CD1c-positive myeloid dendritic cell (primary cell): Measurements from ENCODE around the gene TMEM132C.
A peak's percentile ranks its signal among the peaks of the same experiment; 100 is the strongest.

Experiments used
- DNase-seq: peaks from one replicate; pipeline ENCODE4 v3.0.0-alpha.2; 2016; ENCODE audit errors: extremely low spot score

The TMEM132C gene

DNA sequence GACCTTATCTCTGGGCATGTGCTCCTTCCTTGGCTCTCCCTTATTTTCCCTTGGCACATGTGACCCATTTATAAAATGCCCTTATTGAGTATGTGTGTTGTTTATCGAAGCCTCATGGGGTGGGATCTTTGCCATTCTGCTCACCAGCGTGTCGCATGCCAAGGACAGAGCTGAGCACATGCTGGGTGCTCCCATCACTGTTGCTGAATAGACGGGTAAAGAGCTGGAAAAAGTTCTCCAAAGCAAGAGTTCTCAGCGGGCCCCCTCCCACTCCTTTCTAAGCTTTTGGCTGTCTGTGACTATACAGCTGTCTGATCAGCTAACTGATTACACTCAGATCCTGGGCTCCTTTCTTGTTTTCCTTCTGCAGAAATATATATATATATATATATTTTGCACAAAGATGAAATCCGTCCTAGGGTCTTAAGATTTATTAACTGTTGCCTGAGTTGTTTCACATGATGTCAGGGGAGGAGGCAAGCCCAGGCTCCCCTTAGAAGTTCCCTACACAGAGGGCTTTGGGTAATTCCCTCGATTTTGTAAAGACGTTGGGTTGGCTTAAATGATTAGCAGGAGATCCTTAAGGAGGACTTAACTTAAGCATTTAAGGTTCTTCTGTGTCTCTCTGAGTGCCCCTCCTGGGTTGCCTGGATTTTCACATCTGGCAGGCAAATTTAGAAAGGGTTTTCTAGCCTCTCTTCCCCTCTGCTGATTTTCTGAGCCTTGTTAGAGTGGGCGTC, 71.6 kb downstream of the TMEM132C start:
- DNase-seq: no peak

DNA sequence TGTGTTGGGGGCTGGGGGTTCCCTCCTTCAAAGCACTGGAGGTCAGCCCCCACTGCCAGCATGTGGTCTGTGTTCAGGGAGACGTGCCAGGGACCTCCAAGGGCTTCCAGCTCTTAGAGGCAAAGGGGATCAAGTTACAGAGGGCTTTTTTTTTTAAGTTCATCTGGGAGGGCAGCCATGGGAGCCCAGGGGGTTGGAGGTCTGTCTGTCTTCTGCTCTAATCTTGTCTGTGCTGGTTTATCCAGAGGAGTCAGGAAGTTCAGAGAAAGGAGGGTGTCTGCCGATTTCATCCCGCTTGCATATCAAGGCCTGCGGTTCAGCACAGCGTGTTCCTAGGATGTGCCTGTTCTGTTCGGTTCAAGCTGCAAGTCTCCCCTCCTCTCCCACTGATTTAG, 72.2 kb downstream of the TMEM132C start:
- no peak for DNase-seq

DNA sequence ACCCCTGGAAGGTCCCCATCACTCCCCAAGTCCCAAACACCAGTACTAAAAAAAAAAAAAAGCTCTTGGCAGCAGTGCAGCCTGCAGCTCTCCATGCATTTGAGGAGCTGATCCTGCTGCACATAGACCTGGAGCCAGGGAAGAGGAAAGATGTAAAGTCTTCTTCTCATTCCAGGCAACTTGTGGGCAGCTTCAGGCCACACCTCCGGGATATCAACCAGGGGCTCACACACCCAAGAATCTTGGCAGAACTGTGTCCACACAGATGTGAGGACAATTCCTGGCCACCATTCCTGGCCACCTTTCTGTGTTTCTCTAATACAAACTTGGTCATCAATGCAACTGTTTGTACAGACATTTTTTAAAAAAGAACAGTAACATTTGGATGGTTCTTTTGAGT, 72.7 kb downstream of the TMEM132C start:
- DNase-seq: no peak

DNA sequence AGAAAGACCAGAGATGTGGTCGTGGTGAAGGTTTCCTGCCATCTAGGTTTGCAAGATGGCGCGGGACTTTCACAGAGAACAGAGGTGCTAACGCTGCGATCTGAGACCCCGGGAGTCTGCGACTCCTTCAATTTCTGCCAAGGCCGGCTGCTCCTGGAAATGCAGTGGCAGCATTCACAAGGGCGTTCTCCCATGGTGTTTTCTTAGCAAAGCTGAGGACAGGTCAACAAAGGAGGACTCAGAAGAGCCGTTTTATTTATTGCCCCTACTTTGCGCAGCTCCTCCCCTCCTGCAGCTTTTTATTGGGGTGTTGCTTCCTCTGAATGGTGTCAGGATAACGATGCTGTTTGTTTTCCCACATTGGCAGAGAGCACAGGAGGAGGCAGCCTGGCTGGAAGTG, 86.3 kb downstream of the TMEM132C start:
- no peak for DNase-seq

DNA sequence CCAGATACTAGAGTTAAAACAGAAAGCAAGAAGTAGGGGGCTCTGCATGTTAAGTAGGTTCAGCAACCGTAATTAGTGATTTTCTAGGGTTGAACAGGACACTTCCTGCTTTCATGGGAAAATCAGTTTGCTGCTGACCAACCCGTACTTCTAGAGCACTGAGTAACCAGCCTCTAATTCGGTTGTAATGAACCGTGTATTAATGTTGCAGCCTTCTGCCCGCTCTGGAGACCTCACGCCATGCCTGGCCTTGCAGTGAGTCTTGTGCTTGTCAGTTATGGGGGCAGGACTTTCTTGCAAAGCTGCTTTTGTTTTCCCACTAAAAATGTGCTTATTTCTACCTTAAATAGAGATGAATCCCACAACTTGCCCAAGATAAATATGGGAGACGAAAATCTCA, 89.6 kb downstream of the TMEM132C start:
- no peak for DNase-seq

DNA sequence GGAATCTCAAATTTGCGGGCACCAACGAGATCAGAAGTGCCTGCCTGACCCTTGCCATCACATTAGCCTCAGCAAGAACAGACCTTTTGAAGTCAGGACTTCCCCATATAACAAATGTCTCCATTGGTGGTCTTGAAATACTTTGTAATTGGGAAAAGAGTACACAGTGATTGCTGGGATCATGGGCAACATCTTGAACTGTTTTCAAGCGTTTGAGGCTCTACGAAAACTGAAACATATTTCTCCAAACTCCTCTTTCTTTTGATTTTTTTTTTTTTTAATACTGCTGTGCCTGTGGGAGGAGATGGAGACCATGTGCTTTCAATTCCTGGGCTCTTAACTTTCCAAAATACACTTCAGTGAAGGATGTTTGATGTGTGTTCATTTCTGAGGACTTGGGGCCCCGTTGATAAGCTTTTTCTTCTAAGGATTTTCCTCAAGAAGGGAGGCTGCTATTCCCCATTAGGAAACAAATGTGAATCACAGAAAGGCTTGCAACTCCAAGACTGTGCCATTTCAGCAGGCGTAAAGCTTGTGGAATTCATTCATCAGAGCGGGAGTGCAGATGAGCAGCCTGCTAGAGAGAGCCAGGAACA, 94.5 kb downstream of the TMEM132C start:
- no peak for DNase-seq

DNA sequence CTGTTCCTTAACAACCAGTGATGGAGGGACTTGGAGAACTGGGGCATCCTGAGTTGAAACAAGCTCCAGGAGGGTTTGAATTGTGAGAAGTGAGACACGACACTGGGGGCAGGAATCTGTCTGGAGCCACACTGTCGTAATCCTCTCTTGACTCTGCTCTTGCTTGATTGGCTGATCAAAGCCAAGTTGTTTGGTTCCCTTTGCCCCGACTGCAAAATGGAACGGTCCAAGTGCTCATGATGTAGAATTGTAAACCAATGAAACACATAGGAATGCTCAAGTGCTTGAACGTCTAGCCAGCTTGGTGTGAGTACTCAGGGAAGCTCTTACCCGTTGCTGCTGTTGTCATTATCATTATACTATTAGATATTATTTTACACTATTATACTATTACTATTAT, 98.1 kb downstream of the TMEM132C start:
- no peak for DNase-seq

DNA sequence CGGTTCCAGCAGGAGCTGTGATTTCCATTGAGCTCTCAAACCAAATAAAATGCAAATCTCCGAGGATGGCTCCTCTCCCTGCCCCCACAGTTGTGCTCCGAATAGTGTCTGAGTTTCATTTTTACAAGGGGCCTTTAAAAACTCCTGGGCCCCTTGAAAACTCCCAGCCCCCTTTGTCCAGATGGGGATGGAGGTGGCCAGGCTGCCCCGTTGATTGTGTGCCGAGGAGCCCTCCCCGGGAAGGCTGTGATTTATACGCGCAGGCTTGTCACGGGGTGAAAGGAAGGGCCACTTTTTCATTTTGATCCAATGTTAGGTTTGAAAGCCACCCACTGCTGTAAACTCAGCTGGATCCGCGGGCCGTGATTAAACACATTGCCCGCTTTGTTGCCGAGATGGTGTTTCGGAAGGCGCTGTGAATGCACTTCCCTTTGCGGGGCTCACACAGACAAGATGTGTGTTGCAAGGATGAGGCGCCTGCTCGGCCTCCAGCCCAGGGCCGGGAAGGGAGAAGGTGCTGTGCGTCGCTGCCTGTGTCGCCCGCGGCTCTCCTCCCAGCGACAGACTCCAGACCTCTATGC, 98.8 kb downstream of the TMEM132C start:
- DNase-seq: no peak

DNA sequence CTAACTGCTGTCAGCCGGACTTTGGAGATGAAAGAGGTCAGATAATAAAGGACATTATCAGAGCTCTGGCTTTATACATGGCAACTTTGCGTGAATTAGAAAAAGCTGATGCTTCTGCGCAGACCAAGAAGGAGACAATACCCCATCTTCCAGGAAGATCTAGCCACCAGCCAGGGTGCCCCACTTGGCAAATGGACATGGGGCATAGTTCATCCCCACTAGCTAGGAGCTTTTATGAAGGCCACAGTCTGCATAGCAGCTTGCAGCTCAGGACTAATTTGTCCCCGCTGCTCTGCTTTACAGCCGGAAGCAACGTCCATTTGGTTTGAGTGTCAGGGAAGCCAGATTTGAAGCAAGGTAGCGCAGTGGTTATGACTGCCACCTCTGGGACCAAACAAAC, 101.0 kb downstream of the TMEM132C start:
- DNase-seq: no peak

DNA sequence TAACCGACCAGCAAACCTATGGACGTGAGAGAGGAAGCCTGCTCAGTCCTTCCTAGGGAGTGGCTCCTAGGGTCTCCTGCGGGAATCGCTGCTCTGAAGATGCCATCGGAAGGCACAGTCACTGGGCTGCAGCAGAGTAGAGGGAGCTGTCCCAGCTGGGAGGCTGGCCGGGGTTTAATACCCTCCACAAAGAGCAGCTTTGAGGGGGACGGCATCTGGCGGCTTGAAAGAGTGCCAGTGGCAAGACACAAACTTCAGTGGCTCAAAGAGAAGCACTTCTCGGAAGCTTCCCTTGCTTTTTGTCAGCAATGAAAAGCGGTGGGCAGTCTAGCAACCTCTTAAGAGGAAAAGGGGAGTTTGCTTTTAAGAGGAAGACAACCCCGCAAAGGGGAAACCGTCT, 114.6 kb downstream of the TMEM132C start:
- no peak for DNase-seq

DNA sequence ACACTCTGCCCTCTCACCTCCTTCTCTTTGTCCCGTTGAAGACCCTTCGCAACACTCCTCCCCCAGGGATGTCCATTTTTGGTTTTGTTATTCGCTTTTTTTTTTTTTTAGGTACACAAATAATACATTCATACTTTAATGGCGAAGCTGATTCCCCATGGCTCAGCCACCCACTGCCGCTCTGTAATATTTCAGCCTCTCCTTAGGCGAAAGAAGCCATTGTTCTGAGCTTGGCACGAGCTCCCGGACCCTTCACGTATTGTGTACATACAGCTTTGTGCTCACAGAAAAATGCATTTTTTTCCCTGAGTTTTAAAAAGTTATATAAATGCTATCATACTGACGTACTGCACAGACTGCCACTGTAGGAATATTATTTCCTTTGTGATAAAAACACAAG, 115.0 kb downstream of the TMEM132C start:
- no peak for DNase-seq

DNA sequence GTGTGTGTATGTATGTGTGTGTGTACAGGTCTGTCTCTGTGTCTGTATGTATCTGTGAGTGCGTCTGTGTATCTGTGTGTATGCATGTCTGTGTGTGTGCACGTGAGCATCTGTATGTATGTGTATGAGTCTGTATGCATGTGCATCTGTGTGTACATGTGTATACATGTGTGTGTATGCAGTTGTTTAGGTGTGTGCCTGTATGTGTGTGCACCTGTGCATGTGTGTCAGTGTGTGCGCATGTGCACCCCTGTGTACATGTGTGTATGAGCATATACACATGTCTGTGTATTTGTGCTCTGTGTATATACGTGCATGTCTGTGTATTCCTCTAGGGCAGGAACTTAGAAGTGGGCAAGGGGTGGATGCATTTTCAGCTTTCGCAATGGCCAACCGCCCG, 116.0 kb downstream of the TMEM132C start:
- no peak for DNase-seq

DNA sequence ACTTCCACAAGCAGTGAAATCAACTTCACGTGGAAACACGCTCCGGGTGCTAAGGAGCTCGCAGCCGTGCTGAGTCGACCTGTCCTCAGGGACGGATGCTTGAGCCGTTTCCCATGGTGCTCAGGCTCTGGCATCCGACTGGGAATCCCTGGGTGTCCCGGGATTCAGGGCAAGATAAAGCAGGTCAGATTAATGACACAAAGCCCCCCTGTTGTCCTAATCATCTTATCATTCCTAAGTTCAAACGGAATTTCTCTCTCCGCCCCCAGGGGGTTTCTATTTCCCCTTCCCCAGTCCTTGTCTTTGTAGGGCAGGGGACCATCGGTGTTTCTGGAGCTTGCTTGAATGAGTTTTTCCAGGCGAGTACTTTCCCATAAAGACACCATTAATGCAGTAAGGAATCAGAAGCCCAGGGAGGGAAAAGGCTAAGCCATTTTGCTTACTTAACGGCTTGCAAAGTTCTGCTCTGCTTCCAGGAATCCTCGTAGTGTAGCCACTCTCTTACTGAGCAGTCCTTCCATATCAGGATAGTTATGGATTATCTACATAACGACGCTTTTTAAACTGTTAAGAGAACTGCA, 116.5 kb downstream of the TMEM132C start:
- DNase-seq: no peak

DNA sequence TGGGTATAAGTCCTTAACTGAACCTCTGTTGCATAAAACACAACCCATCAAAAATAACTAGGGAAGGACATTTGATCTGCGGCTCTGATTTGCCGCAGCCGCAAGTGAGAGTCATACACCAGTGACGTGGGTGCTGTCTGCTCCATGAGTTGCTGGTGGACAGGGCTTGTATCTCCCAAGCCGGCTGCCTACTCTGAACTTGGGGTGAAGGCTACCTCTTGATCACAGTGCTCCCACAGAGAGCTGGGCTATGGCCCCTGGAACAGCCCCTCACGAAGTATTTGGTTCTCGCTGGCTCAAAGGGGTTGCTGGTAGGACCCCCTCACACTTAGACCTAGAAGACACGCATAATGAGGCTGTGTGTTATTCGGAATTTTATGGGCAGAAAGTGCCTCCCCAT, 118.8 kb downstream of the TMEM132C start:
- no peak for DNase-seq

DNA sequence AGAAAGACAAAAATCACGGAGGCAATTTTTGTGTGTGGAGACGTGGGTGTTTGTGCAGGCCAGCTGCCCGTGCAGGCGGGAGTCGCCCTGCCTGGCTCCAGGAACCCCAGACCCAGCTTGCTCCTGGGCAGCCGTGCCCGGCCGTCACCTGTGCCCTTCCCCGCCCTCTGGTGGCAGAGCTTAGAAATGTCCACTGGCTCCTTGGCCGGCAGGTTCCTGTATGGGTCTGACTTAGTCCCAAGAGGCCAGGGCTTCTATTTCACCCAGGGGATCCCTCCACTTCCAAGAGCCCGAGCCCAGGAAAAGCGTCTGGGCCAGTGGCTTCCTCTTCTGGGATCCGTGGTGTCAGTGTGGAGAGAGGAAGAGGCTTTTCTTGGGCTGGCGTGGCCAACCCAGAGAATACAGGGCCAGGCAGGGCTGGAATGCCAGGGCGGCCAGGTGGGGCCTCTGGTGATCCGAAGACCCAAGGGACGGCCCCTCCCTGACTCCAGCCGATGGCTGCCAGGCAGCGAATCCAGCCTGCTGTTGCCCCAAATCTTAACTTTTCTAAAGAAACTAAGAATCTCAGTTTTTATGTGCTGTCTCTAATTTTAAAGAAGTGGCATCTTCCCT, 120.9 kb downstream of the TMEM132C start:
- DNase-seq: peak; percentile 8

DNA sequence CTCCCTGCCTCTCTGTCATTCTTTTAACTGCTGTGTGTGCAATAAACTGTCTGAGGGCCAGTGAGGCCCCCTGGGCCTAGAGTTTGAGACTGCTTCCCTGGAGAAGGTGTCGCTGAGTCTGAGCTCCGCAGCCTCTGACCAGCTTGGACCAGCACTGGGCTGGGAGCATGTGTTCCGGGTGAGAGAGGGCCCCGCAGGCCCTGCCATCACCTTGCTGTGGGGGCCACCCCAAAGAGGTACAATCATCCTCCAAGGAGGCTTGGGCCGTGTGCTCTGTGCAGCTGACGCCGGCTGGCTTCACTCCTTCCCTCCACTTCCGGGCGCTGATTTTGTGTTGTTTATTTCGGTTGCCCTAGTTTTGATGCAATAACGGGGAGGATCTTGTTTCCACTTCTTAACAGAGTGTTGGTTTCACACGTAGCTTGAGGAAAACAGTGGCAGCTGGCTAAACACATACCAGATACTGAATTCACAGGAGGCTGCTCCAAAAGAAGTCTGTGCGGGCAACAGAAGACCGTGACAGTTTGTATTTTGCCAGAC, 121.6 kb downstream of the TMEM132C start:
- DNase-seq: peak; percentile 2

DNA sequence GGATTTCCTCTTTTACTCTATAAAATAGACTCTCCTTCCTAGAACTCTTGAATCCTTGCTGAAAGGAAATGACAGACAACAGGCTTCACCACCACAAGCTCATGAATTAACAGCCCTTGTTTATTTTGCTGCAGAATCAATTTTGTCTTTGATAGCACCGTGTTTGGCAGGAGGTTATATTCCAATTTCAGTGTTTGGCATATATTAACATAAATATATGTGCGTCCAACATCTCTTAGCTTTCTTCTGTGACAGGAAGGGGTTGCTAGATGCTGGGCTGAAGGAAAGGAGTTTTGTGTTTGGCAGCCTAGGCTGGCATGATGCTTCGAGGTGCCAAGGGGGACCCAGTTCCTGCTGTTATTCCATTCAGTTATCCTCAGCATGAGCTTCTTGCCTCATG, 126.4 kb downstream of the TMEM132C start:
- DNase-seq: no peak

DNA sequence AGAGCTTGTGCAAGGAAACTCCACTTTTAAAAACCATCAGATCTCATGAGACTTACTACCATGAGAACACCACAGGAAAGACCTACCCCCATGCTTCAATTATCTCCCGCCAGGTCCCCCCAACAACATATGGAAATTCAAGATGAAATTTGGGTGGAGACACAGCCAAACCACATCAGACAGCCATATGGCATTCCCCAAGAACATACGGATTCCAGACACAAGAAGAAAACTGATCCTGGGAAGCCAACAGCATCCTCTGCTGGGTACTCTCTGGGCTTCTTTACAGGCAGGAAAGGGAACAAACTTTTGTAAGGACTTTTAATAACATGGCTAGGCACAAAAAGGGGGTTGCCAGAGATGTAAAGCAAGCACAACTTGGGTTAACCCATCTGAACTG, 127.2 kb downstream of the TMEM132C start:
- DNase-seq: no peak

DNA sequence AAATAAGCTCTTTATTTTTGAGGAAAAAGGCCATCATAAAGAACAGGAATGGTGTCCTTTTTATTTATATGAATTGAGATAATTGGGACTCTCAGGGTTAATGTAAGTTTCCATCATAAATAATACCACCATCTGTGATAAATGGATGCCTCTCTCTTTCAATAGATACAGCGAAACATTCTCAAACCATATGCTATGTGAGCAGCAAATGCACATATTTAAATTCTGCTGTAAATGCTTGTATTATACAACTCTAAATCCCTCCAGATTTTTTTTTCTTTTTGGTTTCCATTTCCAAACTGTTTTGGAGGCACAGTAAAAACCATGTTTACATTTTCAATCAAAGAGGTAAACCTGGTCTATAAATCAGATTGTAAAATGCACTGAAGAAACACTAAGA, 132.3 kb downstream of the TMEM132C start:
- DNase-seq: no peak

DNA sequence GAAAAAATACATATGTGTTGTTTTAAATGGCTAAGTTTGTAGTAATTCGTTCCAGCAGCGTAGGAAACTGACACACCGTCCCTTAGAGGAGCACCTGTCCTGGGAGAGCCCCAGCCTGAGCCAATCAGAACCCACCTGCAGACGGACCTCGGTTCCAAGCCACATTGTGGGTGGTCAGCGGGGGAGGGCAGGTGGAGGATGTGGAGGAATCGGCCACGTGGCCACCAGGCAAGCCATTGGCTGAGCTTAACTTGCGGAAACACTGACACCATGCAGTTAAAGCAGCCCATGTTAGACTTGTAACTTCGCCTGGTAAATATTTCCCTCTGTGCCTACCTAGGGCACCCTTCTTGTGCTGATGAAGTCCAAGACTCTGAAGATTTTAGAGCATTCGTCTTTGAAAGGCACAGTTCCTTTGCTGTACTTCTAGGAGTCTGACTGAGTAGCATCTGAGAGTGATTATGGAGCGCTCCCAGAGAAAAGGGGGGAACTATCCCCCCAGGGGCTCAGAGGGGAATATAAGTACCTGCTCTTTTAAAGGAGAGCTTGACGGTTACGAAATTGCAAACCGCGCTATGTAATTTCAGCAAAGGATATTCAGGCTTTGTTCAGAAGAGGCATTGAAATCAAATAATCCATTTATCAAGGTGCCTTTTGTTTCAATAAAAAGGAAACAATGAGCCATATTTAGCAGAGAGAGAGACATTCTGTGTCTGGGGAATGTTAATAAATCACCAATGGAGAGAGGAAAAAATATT, 135.7 kb downstream of the TMEM132C start:
- DNase-seq: no peak

DNA sequence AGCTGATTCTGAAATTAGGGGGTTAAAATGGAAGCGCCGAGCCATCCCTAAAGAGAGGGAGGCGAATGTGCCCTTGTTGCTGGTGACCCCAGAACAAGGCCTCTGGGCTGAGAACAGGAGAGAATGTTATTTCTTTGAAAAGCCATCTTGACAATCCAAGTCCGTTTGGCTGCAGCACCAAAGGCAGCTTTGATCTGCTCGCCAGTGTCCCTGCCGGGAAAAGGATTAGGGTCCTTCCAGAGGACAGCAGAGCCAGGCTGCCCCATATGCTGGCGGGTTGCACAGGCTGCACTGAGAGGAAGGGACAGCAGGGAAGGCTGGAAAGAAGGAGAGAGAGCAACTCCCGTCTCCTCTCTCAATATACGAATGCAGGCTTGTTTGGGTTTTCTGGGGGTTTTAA, 141.7 kb downstream of the TMEM132C start:
- DNase-seq: no peak
